Renal cortical epithelial cell (primary cell): ENCODE data around the gene MOGAT3. TPM values are rescaled to one million over a fixed set of nuclear protein-coding genes. Genes with fewer than 3 reads are reported as not detected.

ENCODE experiments used
- DNase-seq: peaks from one replicate; pipeline ENCODE4 v3.0.0-alpha.2; 2011; ENCODE audit warnings: low read depth
- total RNA-seq: library from RNA; depleted of rRNA; stranded (reverse); fragments of >200 nt; gene quantifications from 2 replicates; pipeline ENCODE4 v1.2.3, GENCODE V29; 2014

Gene MOGAT3
- total RNA-seq, 1 donor from 2014 or later = not detected

GRCh38 chr7:101160910-101161309 is 39.9 kb downstream of the MOGAT3 start:
- no peak for DNase-seq

DNA sequence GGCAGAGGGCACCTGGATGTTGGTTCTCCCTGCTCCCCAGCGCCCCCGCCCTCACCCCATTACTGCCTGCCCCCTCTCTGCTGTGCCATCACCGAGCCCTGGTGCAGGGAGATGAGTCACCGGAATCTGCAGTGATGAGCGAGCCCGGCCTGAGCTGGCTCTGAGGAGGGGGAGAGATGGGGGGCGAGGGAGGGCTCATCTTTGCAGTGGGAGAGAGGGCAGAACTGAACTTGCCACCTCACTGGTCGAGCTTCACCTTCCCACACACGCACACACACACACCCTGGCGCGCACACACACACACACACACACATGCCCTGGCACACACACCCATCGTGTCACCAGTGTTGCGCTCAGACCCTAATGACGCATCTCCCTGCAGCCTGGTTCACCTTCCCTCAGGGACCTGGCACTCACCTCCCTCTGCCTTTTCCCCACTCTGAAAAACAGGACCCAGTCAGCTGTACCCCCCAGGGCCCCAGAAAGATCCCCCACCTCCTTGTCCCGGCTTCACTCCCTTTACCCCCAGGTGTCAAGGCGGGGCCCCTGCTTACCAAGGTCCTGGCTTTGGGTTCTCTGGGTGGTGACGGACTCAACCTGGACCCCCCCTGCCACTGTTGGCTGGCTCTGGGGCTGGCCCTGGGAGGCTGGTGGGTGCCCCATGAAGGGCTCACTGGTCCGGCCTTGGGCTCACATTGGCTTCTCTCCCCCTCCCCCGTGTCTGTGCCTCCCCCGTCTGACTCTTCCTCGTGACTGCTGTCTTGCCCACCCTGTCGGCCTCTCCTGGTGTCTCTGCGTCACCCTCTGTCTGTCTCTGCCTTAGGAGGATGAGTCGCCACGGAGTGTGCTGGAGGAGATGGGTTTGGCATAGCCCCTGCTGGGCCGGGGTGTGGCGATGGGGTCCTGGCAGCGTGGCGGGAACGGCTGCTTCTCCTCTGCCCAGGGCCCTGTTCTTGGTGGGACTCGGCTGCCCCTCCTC is 40.9 kb downstream of the MOGAT3 start:
- DNase-seq = no peak

DNA sequence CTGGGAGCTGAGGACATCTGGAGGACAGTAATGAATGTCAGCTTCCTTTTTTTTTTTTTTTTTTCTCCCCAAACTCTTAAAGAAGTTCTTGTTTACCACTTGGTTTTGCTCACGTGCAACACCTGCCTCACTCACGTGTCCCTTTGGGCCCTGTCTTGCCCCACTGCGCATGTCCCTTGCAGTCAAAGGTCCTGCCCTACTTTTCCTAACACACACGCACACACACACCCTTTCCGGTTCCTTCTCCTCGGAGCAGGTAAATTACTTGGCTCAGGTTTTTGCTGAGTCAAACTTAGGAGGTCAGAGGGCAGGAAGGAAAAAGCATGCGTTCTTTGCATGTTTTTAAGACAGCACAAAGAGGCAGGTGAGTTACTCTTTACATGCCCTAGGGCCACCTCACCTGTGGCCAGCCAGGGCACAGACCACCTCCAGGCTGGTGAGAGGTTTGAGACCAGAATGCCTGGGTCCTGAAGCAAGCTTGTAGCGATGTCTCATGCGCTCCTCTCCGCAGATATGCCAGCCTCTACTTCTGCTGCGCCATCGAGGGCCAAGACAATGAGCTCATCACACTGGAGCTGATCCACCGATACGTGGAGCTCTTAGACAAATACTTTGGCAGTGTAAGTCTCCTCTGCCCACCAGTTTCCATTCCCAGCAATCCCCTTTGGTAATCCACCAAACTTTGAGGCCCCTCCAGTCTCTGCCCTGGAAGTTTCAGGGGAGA is 43.8 kb downstream of the MOGAT3 start:
- no peak for DNase-seq

GRCh38 chr7:101156277-101156676 is 44.6 kb downstream of the MOGAT3 start:
- no peak for DNase-seq

- DNase-seq = no peak
Measured at GRCh38 chr7:101155303-101155702, 45.5 kb downstream of the MOGAT3 start.

DNA sequence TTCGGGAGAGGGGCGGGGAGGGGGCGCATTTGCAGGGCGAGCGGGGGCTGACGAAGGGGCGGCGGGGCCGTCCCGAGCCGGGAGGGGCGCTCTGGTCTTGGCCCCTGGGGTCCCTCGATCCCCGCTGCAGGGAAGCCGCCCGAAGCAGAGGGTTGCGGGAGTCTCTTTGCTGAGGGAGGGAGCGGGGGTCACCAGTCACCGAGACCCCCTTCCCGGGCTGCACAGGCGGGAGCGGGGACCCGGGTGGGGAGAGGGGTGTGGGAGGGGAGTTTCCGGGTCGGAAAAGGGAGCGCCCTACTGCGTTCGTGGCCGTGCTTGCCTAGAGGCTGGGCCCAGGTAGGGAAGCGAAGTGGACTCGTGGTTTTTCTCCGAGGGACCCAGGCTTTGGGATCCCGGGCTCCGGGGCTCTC is 46.1 kb downstream of the MOGAT3 start:
- DNase-seq = no peak

GRCh38 chr7:101153969-101154692 is 46.7 kb downstream of the MOGAT3 start, which contains the start of gene AP1S1:
AP1S1 (plus strand) TSS chr7:101154476; CDS start chr7:101154515, 39 bp downstream.
- DNase-seq = peak; percentile 82

- no peak for DNase-seq
Measured at GRCh38 chr7:101151908-101152651, 48.8 kb downstream of the MOGAT3 start.

Other genes with a start within 250 kb of the MOGAT3 start
- gene MUC12, start 231.5 kb downstream of the MOGAT3 start, total RNA-seq = not detected in 2 replicates
- gene MUC17, start 181.0 kb downstream of the MOGAT3 start, total RNA-seq = not detected in 2 replicates
- gene TRIM56, start 115.6 kb downstream of the MOGAT3 start, total RNA-seq = 18.6 and 43.8 TPM in 2 replicates
- 860 and 1,733 TPM in 2 replicates for gene SERPINE1, start 73.9 kb downstream of the MOGAT3 start, total RNA-seq
- gene AP1S1, start 46.6 kb downstream of the MOGAT3 start, total RNA-seq = 137 and 326 TPM in 2 replicates
- gene VGF, start 35.5 kb downstream of the MOGAT3 start, total RNA-seq = 0.05 and 1.2 TPM in 2 replicates
- not detected in 2 replicates for gene NAT16, start 20.7 kb downstream of the MOGAT3 start, total RNA-seq
- 31.3 and 55.8 TPM in 2 replicates for gene PLOD3, start 16.5 kb upstream of the MOGAT3 start, total RNA-seq
- gene ZNHIT1, start 17.1 kb upstream of the MOGAT3 start, total RNA-seq = 51.5 and 160 TPM in 2 replicates
- 0.69 and 1.9 TPM in 2 replicates for gene CLDN15, start 36.8 kb upstream of the MOGAT3 start, total RNA-seq
- 193 and 303 TPM in 2 replicates for gene FIS1, start 44.0 kb upstream of the MOGAT3 start, total RNA-seq
- gene IFT22, start 120.8 kb upstream of the MOGAT3 start, total RNA-seq = 32.3 and 65.0 TPM in 2 replicates
- 2.2 TPM in 1 of 2 replicates, not detected in the other for gene COL26A1, start 161.8 kb upstream of the MOGAT3 start, total RNA-seq